ENCODE measurements around the gene MRI1.

The MRI1 gene

GRCh38 chr19:13764101-13764807, at the start of gene MRI1:
TSS of gene MRI1 (plus strand) at chr19:13764522. CDS start at chr19:13764589, 67 bp downstream.
- Histone ChIP-seq H3K9ac (ENCODE audit: insufficient read length) (peak within 1 kb of the TSS; percentile 93), H3K9me3 (ENCODE audit: low read depth, low read length) (no peaks in the 10 kb centered on the region), H3K27ac (peak within 1 kb of the TSS; percentile 64), H3K4me3 (peak within 1 kb of the TSS; percentile 78), H3K36me3 (ENCODE audit: insufficient read depth, low read length) (peaks cover 22% of the 10 kb centered on the region; the same call in 1 of the 2 replicates)
- DNase-seq (ENCODE audit: low read depth, low spot score): no peak
- TF ChIP-seq EZH2 (IDR thresholded peaks at IDR 0.05) (no peak), POLR2AphosphoS5 (IDR thresholded peaks at IDR 0.05; ENCODE audit: borderline replicate concordance, low read depth, low read length) (peak; percentile 89), FOXP2 (optimal IDR thresholded peaks at IDR 0.05; ENCODE audit: control extremely low read depth, extremely low read length, insufficient read depth) (no peak)

GRCh38 chr19:13717194-13717643, 47.1 kb upstream of the MRI1 start:
- no peak overlapping the region for H3K4me3 ChIP-seq
- H3K9me3 ChIP-seq (ENCODE audit: low read depth, low read length): no peaks in the 10 kb centered on the region
- H3K36me3 ChIP-seq (ENCODE audit: insufficient read depth, low read length): no peaks in the 10 kb centered on the region
- peak overlapping the region; percentile 61; the same call in 1 of the 2 replicates for H3K27ac ChIP-seq
- DNase-seq (ENCODE audit: low read depth, low spot score): no peak
- no peak for TF ChIP-seq POLR2AphosphoS5 (IDR thresholded peaks at IDR 0.05; ENCODE audit: borderline replicate concordance, low read depth, low read length)
- TF ChIP-seq EZH2 (IDR thresholded peaks at IDR 0.05): no peak
- no peak for TF ChIP-seq FOXP2 (optimal IDR thresholded peaks at IDR 0.05; ENCODE audit: control extremely low read depth, extremely low read length, insufficient read depth)
- H3K9ac ChIP-seq (ENCODE audit: insufficient read length): no peak overlapping the region

GRCh38 chr19:13718733-13719132, 45.6 kb upstream of the MRI1 start:
- Histone ChIP-seq H3K9ac (ENCODE audit: insufficient read length) (no peak overlapping the region), H3K4me3 (no peak overlapping the region), H3K27ac (no peak overlapping the region), H3K36me3 (ENCODE audit: insufficient read depth, low read length) (no peaks in the 10 kb centered on the region), H3K9me3 (ENCODE audit: low read depth, low read length) (no peaks in the 10 kb centered on the region)
- DNase-seq (ENCODE audit: low read depth, low spot score): peak; percentile 59
- TF ChIP-seq EZH2 (IDR thresholded peaks at IDR 0.05): no peak
- TF ChIP-seq FOXP2 (optimal IDR thresholded peaks at IDR 0.05; ENCODE audit: control extremely low read depth, extremely low read length, insufficient read depth): no peak
- no peak for TF ChIP-seq POLR2AphosphoS5 (IDR thresholded peaks at IDR 0.05; ENCODE audit: borderline replicate concordance, low read depth, low read length)

GRCh38 chr19:13722146-13722545, 42.2 kb upstream of the MRI1 start:
- H3K9me3 ChIP-seq (ENCODE audit: low read depth, low read length): no peaks in the 10 kb centered on the region
- no peak overlapping the region for H3K4me3 ChIP-seq
- no peak overlapping the region for H3K9ac ChIP-seq (ENCODE audit: insufficient read length)
- no peak overlapping the region for H3K27ac ChIP-seq
- no peaks in the 10 kb centered on the region for H3K36me3 ChIP-seq (ENCODE audit: insufficient read depth, low read length)
- DNase-seq (ENCODE audit: low read depth, low spot score): no peak
- TF ChIP-seq FOXP2 (optimal IDR thresholded peaks at IDR 0.05; ENCODE audit: control extremely low read depth, extremely low read length, insufficient read depth): no peak
- TF ChIP-seq POLR2AphosphoS5 (IDR thresholded peaks at IDR 0.05; ENCODE audit: borderline replicate concordance, low read depth, low read length): no peak
- TF ChIP-seq EZH2 (IDR thresholded peaks at IDR 0.05): no peak

- Histone ChIP-seq H3K9me3 (ENCODE audit: low read depth, low read length) (no peaks in the 10 kb centered on the region), H3K27ac (no peak overlapping the region), H3K4me3 (no peak overlapping the region), H3K9ac (ENCODE audit: insufficient read length) (no peak overlapping the region), H3K36me3 (ENCODE audit: insufficient read depth, low read length) (no peaks in the 10 kb centered on the region)
- no peak for TF ChIP-seq POLR2AphosphoS5 (IDR thresholded peaks at IDR 0.05; ENCODE audit: borderline replicate concordance, low read depth, low read length)
- TF ChIP-seq EZH2 (IDR thresholded peaks at IDR 0.05): no peak
- no peak for TF ChIP-seq FOXP2 (optimal IDR thresholded peaks at IDR 0.05; ENCODE audit: control extremely low read depth, extremely low read length, insufficient read depth)
- DNase-seq (ENCODE audit: low read depth, low spot score): no peak
These were observed 41.1 kb upstream of the MRI1 start for GRCh38 chr19:13723206-13723605.

- no peak for TF ChIP-seq EZH2 (IDR thresholded peaks at IDR 0.05)
- no peak for TF ChIP-seq FOXP2 (optimal IDR thresholded peaks at IDR 0.05; ENCODE audit: control extremely low read depth, extremely low read length, insufficient read depth)
- TF ChIP-seq POLR2AphosphoS5 (IDR thresholded peaks at IDR 0.05; ENCODE audit: borderline replicate concordance, low read depth, low read length): no peak
- no peak for DNase-seq (ENCODE audit: low read depth, low spot score)
These were observed 38.0 kb upstream of the MRI1 start for GRCh38 chr19:13726323-13726722.

GRCh38 chr19:13727798-13728197, 36.5 kb upstream of the MRI1 start:
- Histone ChIP-seq H3K9me3 (ENCODE audit: low read depth, low read length) (no peaks in the 10 kb centered on the region), H3K27ac (no peak overlapping the region), H3K36me3 (ENCODE audit: insufficient read depth, low read length) (no peaks in the 10 kb centered on the region), H3K4me3 (no peak overlapping the region), H3K9ac (ENCODE audit: insufficient read length) (no peak overlapping the region)
- no peak for TF ChIP-seq EZH2 (IDR thresholded peaks at IDR 0.05)
- no peak for TF ChIP-seq FOXP2 (optimal IDR thresholded peaks at IDR 0.05; ENCODE audit: control extremely low read depth, extremely low read length, insufficient read depth)
- TF ChIP-seq POLR2AphosphoS5 (IDR thresholded peaks at IDR 0.05; ENCODE audit: borderline replicate concordance, low read depth, low read length): no peak
- no peak for DNase-seq (ENCODE audit: low read depth, low spot score)

More at GRCh38 chr19:13726323-13726722, 38.0 kb upstream of the MRI1 start:
- Histone ChIP-seq H3K27ac (no peak overlapping the region), H3K9ac (ENCODE audit: insufficient read length) (no peak overlapping the region), H3K36me3 (ENCODE audit: insufficient read depth, low read length) (no peaks in the 10 kb centered on the region), H3K9me3 (ENCODE audit: low read depth, low read length) (no peaks in the 10 kb centered on the region), H3K4me3 (no peak overlapping the region)

GRCh38 chr19:13729859-13730258, 34.5 kb upstream of the MRI1 start:
- Histone ChIP-seq H3K9ac (ENCODE audit: insufficient read length) (no peak overlapping the region), H3K27ac (no peak overlapping the region), H3K9me3 (ENCODE audit: low read depth, low read length) (no peaks in the 10 kb centered on the region), H3K4me3 (no peak overlapping the region), H3K36me3 (ENCODE audit: insufficient read depth, low read length) (no peaks in the 10 kb centered on the region)
- TF ChIP-seq EZH2 (IDR thresholded peaks at IDR 0.05): no peak
- TF ChIP-seq FOXP2 (optimal IDR thresholded peaks at IDR 0.05; ENCODE audit: control extremely low read depth, extremely low read length, insufficient read depth): no peak
- TF ChIP-seq POLR2AphosphoS5 (IDR thresholded peaks at IDR 0.05; ENCODE audit: borderline replicate concordance, low read depth, low read length): no peak
- no peak for DNase-seq (ENCODE audit: low read depth, low spot score)

Data from SK-N-MC (cell line).